ENCODE results near the gene BGN.

DNA sequence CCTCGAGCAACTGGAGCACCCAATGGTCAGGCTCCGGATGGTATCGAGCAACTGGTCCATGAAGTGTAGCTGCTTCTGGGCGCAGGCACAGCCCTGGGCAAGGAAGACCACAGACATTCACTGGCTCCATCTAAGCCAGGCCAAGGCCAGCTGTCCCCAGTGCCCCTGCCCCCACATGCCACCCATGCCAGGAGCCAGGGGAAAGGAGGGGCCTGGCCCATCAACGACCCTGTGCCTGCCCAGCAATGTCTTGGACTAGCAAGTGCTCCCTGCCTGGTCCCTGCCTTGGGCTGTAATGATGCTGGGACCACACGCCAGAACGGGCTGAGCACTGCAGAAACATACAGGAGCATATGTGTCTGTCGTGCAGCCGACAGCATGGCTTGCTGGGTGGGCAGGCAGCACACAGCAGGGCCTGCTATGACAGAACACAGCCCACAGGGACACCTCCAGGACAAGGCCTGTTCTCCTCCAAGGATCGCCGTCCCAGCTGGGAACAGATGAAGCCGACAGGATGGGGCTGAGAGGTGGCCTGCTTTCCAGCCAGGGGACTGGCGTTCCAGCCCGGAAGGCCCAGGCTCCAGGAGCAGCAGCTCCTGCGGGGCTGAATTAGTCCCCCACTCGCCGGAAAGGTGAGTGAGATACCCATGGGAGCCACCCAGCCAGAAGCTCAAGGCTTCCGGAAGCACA is 37.5 kb upstream of the BGN start:
- TF ChIP-seq, protein P1, sequence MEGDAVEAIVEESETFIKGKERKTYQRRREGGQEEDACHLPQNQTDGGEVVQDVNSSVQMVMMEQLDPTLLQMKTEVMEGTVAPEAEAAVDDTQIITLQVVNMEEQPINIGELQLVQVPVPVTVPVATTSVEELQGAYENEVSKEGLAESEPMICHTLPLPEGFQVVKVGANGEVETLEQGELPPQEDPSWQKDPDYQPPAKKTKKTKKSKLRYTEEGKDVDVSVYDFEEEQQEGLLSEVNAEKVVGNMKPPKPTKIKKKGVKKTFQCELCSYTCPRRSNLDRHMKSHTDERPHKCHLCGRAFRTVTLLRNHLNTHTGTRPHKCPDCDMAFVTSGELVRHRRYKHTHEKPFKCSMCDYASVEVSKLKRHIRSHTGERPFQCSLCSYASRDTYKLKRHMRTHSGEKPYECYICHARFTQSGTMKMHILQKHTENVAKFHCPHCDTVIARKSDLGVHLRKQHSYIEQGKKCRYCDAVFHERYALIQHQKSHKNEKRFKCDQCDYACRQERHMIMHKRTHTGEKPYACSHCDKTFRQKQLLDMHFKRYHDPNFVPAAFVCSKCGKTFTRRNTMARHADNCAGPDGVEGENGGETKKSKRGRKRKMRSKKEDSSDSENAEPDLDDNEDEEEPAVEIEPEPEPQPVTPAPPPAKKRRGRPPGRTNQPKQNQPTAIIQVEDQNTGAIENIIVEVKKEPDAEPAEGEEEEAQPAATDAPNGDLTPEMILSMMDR (IDR thresholded peaks at IDR 0.05), result no peak
- no peak for TF ChIP-seq POLR2A (IDR thresholded peaks at IDR 0.05)
